K562 (cell line): ENCODE data around the gene STON2. TPM values are rescaled to one million over a fixed set of nuclear protein-coding genes. Genes with fewer than 3 reads are reported as not detected.

Experiments used
- ATAC-seq: fragments of 200-7000 bp; cut with Tn5 transposase; 3 replicates; pipeline ENCODE4 v1.9.1; 2020; ENCODE audit warnings: moderate library complexity
- BruUV-seq: library from RNA; stranded (reverse); fragments of 400-500 nt; replicated peaks from 2 replicates; lab custom pipeline; 2021; lab: Mats Ljungman, UMichigan
- CTCF ChIA-PET: fragments of 300-600 bp; formaldehyde crosslinking; extraction: SDS; loops from one replicate; lab custom pipeline; 2021; ENCODE audit warnings: low intra/inter-chr PET ratio; lab: Yijun Ruan, JAX
- POLR2A ChIA-PET: fragments of 300-600, 350-650 bp; sonication (Branson Sonifier 250); formaldehyde crosslinking; extraction: SDS; loops from one replicate; lab custom pipeline; 2021; ENCODE audit warnings: antibody characterized with exemption, inconsistent platforms; lab: Yijun Ruan, JAX
- DNase-seq, 4 experiments: peaks; one replicate each; pipeline versions ENCODE4 v3.0.0 to v3.0.0-alpha.2; 2011 to 2018; ENCODE audit warnings: low spot score in 3 of 4, mixed read lengths in 3 of 4; ENCODE audit errors: extremely low read depth in 1 of 4
- FAIRE-seq: peaks from 2 replicates; lab custom pipeline; 2011; peaks lifted over from hg19 to GRCh38; lab: Jason Lieb, UNC
- H2AFZ ChIP-seq: 2 replicates; pipeline ENCODE4 v1.6.0; 2011; ENCODE audit warnings: low read depth, low read length, control low read depth, inconsistent platforms
- H3K27ac ChIP-seq: fragments of 200-600 bp; 3 replicates; pipeline ENCODE4 v1.8.0; 2011; ENCODE audit warnings: low read depth, mild to moderate bottlenecking, control low read depth, inconsistent platforms, low read length, moderate library complexity, mixed read lengths; ENCODE audit errors: extremely low read depth
- H3K27me3 ChIP-seq, 2 experiments: fragments of 300-600 bp in 1 of 2; 2 replicates in 1 of 2; 3 replicates in 1 of 2; pipeline versions ENCODE4 v1.6.0 to v1.8.0; 2011; ENCODE audit warnings: inconsistent platforms in 2 of 2, low read length in 2 of 2, mild to moderate bottlenecking in 1 of 2, mixed read lengths in 1 of 2, moderate library complexity in 1 of 2; ENCODE audit not compliant: control insufficient read depth in 2 of 2, insufficient read depth in 2 of 2
- H3K36me3 ChIP-seq: fragments of 300-600 bp; 3 replicates; pipeline ENCODE4 v1.8.0; 2011; ENCODE audit warnings: mild to moderate bottlenecking, low read length, inconsistent platforms; ENCODE audit not compliant: control insufficient read depth, insufficient read depth
- H3K4me1 ChIP-seq, 2 experiments: fragments of 200-600 bp in 1 of 2; replicated peaks in 1 of 2; 2 replicates in 1 of 2; 3 replicates in 1 of 2; pipeline versions ENCODE4 v1.5.1 to v1.8.0; 2011; ENCODE audit warnings: inconsistent platforms in 2 of 2, low read length in 2 of 2, mild to moderate bottlenecking in 1 of 2, mixed read lengths in 1 of 2, moderate library complexity in 1 of 2; ENCODE audit not compliant: control insufficient read depth in 2 of 2, insufficient read depth in 2 of 2
- H3K4me2 ChIP-seq: 2 replicates; pipeline ENCODE4 v1.6.1; 2011; ENCODE audit warnings: low read length, control low read depth, inconsistent platforms, mixed read lengths; ENCODE audit not compliant: insufficient read depth
- H3K4me3 ChIP-seq: fragments of 200-600 bp; sonication (generic), shearing (Covaris generic); 2 replicates; pipeline ENCODE4 v1.5.1; 2016; ENCODE audit warnings: control low read depth, inconsistent platforms
- H3K79me2 ChIP-seq: fragments of 200-600 bp; 3 replicates; pipeline ENCODE4 v1.8.0; 2011; ENCODE audit warnings: low read length, inconsistent platforms; ENCODE audit not compliant: control insufficient read depth, insufficient read depth
- H3K9ac ChIP-seq, 2 experiments: 2 replicates each; pipeline versions ENCODE4 v1.6.0 to v1.6.1; 2011; ENCODE audit warnings: low read depth in 2 of 2, low read length in 2 of 2, control low read depth in 1 of 2, inconsistent platforms in 1 of 2, mild to moderate bottlenecking in 1 of 2, mixed read lengths in 1 of 2; ENCODE audit not compliant: insufficient read depth in 1 of 2
- H3K9me1 ChIP-seq: one replicate; pipeline ENCODE4 v1.6.0; 2011; ENCODE audit warnings: inconsistent platforms, mild to moderate bottlenecking, low read length, moderate library complexity; ENCODE audit not compliant: control insufficient read depth, insufficient read depth
- H3K9me3 ChIP-seq: replicated peaks from 2 replicates; pipeline ENCODE4 v1.5.1; 2011; ENCODE audit warnings: low read depth, low read length, inconsistent platforms; ENCODE audit not compliant: control insufficient read depth, insufficient read depth
- H4K20me1 ChIP-seq: replicated peaks from 2 replicates; pipeline ENCODE4 v1.6.1; 2011; ENCODE audit warnings: low read length, inconsistent platforms, mixed read lengths; ENCODE audit not compliant: control insufficient read depth, insufficient read depth
- FOXJ3 ChIP-seq: sonication (generic); formaldehyde crosslinking; IDR thresholded peaks from 2 replicates; pipeline ENCODE4 v1.4.0; 2020; ENCODE audit warnings: mild to moderate bottlenecking, missing genetic modification reagents
- IFI16 ChIP-seq: fragments of 250-450 bp; sonication (Bioruptor Pico); IDR thresholded peaks from 2 replicates; pipeline ENCODE4 v2.1.2; 2022; ENCODE audit warnings: mild to moderate bottlenecking, inconsistent platforms
- MTA2 ChIP-seq: fragments of 450-650 bp; IDR thresholded peaks from 2 replicates; pipeline ENCODE4 v1.6.1; 2016; ENCODE audit warnings: low read depth
- SMARCB1 ChIP-seq: IDR thresholded peaks from 2 replicates; pipeline ENCODE4 v1.6.1; 2011; ENCODE audit warnings: improper control_type of control experiment, low read depth; ENCODE audit not compliant: insufficient read length
- USF1 ChIP-seq: sonication (generic); formaldehyde crosslinking; IDR thresholded peaks from 2 replicates; pipeline ENCODE4 v1.9.0; 2022; ENCODE audit warnings: mild to moderate bottlenecking, missing genetic modification reagents
- ZNF146 ChIP-seq: IDR thresholded peaks from one replicate; pipeline ENCODE4 v1.6.1; 2018; ENCODE audit warnings: missing compliant biosample characterization; ENCODE audit not compliant: unreplicated experiment
- WGBS: fragments of 100-300 bp; shearing (Covaris generic); methylation state at CpG from one replicate; pipeline ENCODE4 v1.1.6; 2016; ENCODE audit warnings: low coverage, mixed read lengths; ENCODE audit not compliant: insufficient coverage; ENCODE audit errors: missing lambda C conversion rate; 5-methylcytosine and 5-hydroxymethylcytosine counted together
- in situ Hi-C: fragments of 300-500 bp; cut with MboI; formaldehyde crosslinking; loops from 4 replicates; pipeline ENCODE4 v1.15.0; 2018; ENCODE audit warnings: inconsistent platforms, mixed read lengths
- intact Hi-C: fragments of 100-400 bp; cut with micrococcal nuclease; formaldehyde crosslinking; loops from 2 replicates; pipeline ENCODE4 v1.14.2; 2022
- polyA plus RNA-seq, 8 experiments: library from polyadenylated mRNA; depleted of rRNA in 4 of 8; stranded (reverse) in 5 of 8; unstranded in 3 of 8; fragments of >200 nt; fragmentation: Nextera tagmentation in 2 of 8; fragmentation: Illumina TruSeq in 1 of 8; extraction: Ambion mirVana in 2 of 8; extraction: Trizol in 1 of 8; gene quantifications; 2 replicates each; pipeline versions ENCODE4 v1.2.1 to v1.2.3, GENCODE V29; 2011 to 2014; ENCODE audit warnings: inconsistent platforms in 1 of 8, missing spikeins in 1 of 8
- total RNA-seq, 7 experiments: library from RNA; depleted of rRNA in 6 of 7; stranded (reverse); fragments of >200 nt in 6 of 7; fragmentation: Illumina TruSeq in 2 of 7; extraction: Trizol in 2 of 7; gene quantifications; 2 replicates each; pipeline versions ENCODE4 v1.2.1 to v1.2.3, GENCODE V29; 2011 to 2021; ENCODE audit warnings: low replicate concordance in 1 of 7
- TF ChIP-seq, protein P1 (sequence below): fragments of 250-450 bp; sonication (Bioruptor Pico); IDR thresholded peaks from 2 replicates; pipeline ENCODE4 v1.9.0; 2021; ENCODE audit warnings: mild to moderate bottlenecking, inconsistent platforms
- TF ChIP-seq, protein P2 (sequence below), 2 experiments: fragments of 450-650 bp; formaldehyde crosslinking in 1 of 2; IDR thresholded peaks; 2 replicates each; pipeline versions ENCODE4 v1.4.0 to v1.6.1; 2014 to 2020; ENCODE audit warnings: mild to moderate bottlenecking in 2 of 2, borderline replicate concordance in 1 of 2, low read depth in 1 of 2

The STON2 gene
- total and polyA plus RNA-seq, 9 of the 15 experiments (the other 6 are each of a cell fraction or from before 2014, with no cell fraction given) = 7.8 to 99.3 (median 53.5) TPM

- intact Hi-C loops (no loop called here), in situ Hi-C loops (no loop called here)
- WGBS = 89% methylated on average over 4 of the region's 4 CpGs
- Histone ChIP-seq H3K9me3 (no peaks in the 10 kb centered on the region), H3K9me1 (no peaks in the 10 kb centered on the region), H3K27ac (no peak overlapping the region), H4K20me1 (no peaks in the 10 kb centered on the region), H3K4me1 (no peaks in the 10 kb centered on the region; a peak in 1 of 5 replicates), H3K79me2 (peaks cover 12% of the 10 kb centered on the region), H3K36me3 (peaks cover 18% of the 10 kb centered on the region; the same call in 1 of the 3 replicates), H3K9ac (no peak overlapping the region), H3K4me2 (no peak overlapping the region), H3K4me3 (no peak overlapping the region), H3K27me3 (no peaks in the 10 kb centered on the region), H2AFZ (no peak overlapping the region)
- FAIRE-seq (no peak), DNase-seq (no peak), ATAC-seq (no peak)
- CTCF ChIA-PET = no interaction called here
- BruUV-seq = no TSS peak
- POLR2A ChIA-PET = no interaction called here
- TF ChIP-seq, protein P1, sequence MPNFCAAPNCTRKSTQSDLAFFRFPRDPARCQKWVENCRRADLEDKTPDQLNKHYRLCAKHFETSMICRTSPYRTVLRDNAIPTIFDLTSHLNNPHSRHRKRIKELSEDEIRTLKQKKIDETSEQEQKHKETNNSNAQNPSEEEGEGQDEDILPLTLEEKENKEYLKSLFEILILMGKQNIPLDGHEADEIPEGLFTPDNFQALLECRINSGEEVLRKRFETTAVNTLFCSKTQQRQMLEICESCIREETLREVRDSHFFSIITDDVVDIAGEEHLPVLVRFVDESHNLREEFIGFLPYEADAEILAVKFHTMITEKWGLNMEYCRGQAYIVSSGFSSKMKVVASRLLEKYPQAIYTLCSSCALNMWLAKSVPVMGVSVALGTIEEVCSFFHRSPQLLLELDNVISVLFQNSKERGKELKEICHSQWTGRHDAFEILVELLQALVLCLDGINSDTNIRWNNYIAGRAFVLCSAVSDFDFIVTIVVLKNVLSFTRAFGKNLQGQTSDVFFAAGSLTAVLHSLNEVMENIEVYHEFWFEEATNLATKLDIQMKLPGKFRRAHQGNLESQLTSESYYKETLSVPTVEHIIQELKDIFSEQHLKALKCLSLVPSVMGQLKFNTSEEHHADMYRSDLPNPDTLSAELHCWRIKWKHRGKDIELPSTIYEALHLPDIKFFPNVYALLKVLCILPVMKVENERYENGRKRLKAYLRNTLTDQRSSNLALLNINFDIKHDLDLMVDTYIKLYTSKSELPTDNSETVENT = no peak
- TF ChIP-seq ZNF146 (CRISPR knock-in tag) (no peak), SMARCB1 (no peak), FOXJ3 (CRISPR knock-in tag) (no peak), USF1 (CRISPR knock-in tag) (no peak), MTA2 (no peak), IFI16 (CRISPR knock-in tag) (no peak)
- TF ChIP-seq, protein P2, sequence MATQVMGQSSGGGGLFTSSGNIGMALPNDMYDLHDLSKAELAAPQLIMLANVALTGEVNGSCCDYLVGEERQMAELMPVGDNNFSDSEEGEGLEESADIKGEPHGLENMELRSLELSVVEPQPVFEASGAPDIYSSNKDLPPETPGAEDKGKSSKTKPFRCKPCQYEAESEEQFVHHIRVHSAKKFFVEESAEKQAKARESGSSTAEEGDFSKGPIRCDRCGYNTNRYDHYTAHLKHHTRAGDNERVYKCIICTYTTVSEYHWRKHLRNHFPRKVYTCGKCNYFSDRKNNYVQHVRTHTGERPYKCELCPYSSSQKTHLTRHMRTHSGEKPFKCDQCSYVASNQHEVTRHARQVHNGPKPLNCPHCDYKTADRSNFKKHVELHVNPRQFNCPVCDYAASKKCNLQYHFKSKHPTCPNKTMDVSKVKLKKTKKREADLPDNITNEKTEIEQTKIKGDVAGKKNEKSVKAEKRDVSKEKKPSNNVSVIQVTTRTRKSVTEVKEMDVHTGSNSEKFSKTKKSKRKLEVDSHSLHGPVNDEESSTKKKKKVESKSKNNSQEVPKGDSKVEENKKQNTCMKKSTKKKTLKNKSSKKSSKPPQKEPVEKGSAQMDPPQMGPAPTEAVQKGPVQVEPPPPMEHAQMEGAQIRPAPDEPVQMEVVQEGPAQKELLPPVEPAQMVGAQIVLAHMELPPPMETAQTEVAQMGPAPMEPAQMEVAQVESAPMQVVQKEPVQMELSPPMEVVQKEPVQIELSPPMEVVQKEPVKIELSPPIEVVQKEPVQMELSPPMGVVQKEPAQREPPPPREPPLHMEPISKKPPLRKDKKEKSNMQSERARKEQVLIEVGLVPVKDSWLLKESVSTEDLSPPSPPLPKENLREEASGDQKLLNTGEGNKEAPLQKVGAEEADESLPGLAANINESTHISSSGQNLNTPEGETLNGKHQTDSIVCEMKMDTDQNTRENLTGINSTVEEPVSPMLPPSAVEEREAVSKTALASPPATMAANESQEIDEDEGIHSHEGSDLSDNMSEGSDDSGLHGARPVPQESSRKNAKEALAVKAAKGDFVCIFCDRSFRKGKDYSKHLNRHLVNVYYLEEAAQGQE (IDR thresholded peaks at IDR 0.05; ENCODE audit: borderline replicate concordance) = no peak
- TF ChIP-seq, protein P2 (CRISPR knock-in tag; IDR thresholded peaks at IDR 0.05; ENCODE audit: low read depth) = no peak
Measured at GRCh38 chr14:81314443-81315175, 85.5 kb downstream of the STON2 start.
